HG02852 (cell line): ENCODE measurements around the gene HPCAL4.

Experiments
- ATAC-seq: cut with Tn5 transposase; IDR thresholded peaks from one replicate; pipeline ENCODE4 v1.9.1; 2021; ENCODE audit warnings: mild to moderate bottlenecking, moderate library complexity; ENCODE audit not compliant: unreplicated experiment

The HPCAL4 gene

GRCh38 chr1:39631361-39632322 is 59.6 kb downstream of the HPCAL4 start:
- no peak for ATAC-seq

- ATAC-seq: no peak
Observed at GRCh38 chr1:39628807-39629350, 62.4 kb downstream of the HPCAL4 start.
